ENCODE data around the gene EPHB1. TPM values are rescaled to one million over a fixed set of nuclear protein-coding genes. Genes with fewer than 3 reads are reported as not detected.
"Not testable (repeated sequence)": the region's sequence is repeated elsewhere in the genome, so short reads cannot be mapped to it uniquely, and the experiment has no call there.

EPHB1 gene
- polyA plus RNA-seq, 1 experiment = 0.11 TPM

DNA sequence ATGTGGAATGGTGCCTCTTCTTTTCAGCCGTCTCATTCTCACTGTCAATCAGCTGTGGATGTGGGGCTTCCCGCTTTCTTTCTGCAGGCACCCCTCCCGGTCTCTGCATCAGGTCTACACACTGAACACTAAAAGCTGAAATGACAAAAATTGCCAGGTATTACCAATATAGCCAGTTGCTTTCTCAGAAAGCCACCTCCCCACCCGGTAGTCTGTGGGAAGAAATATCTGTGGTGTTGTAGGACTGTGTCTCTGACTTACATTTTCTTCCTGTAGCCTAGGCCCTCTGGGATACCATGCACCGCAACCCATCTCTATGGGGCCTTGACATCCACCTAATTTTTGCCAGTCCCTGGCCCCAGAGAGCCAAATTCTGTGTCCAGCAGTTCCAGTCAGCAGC lies 19.2 kb upstream of the EPHB1 start:
- Histone ChIP-seq H3K9me3 (ENCODE audit: control insufficient read depth, insufficient read depth, low read length) (no peaks in the 10 kb centered on the region), H3K27me3 (ENCODE audit: control insufficient read depth, insufficient read depth, low read length) (no peaks in the 10 kb centered on the region), H3K27ac (ENCODE audit: low read depth, low read length) (no peak overlapping the region), H3K4me3 (ENCODE audit: low read depth, low read length) (no peak overlapping the region)
- TF ChIP-seq, protein P1, sequence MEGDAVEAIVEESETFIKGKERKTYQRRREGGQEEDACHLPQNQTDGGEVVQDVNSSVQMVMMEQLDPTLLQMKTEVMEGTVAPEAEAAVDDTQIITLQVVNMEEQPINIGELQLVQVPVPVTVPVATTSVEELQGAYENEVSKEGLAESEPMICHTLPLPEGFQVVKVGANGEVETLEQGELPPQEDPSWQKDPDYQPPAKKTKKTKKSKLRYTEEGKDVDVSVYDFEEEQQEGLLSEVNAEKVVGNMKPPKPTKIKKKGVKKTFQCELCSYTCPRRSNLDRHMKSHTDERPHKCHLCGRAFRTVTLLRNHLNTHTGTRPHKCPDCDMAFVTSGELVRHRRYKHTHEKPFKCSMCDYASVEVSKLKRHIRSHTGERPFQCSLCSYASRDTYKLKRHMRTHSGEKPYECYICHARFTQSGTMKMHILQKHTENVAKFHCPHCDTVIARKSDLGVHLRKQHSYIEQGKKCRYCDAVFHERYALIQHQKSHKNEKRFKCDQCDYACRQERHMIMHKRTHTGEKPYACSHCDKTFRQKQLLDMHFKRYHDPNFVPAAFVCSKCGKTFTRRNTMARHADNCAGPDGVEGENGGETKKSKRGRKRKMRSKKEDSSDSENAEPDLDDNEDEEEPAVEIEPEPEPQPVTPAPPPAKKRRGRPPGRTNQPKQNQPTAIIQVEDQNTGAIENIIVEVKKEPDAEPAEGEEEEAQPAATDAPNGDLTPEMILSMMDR (IDR thresholded peaks at IDR 0.05; ENCODE audit: low read depth, low read length) = no peak
- POLR2A ChIA-PET = no interaction called here
- no peak for DNase-seq (ENCODE audit: low read depth, low spot score)
- CTCF ChIA-PET = no interaction called here

DNA sequence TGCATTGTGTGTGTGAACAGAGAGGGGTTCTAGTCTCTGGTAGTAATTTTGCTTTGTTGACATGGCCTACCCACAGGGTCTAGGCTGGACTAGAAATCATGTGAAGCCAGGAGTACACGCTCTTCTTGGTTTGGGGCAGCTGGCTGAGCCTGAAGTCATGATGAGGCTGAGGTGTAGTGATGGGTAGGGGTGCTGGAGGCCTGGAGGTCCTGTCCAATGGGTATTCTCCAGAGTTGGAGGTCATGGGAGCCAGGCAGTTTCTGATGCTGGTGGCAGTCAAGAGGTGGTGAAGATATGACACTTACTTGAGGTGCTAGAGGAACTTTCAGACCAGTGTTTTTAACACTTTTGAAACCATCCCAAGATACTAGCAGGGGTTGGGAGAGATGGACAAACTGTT lies 18.5 kb upstream of the EPHB1 start:
- Histone ChIP-seq H3K4me3 (ENCODE audit: low read depth, low read length) (no peak overlapping the region), H3K9me3 (ENCODE audit: control insufficient read depth, insufficient read depth, low read length) (no peaks in the 10 kb centered on the region), H3K27me3 (ENCODE audit: control insufficient read depth, insufficient read depth, low read length) (no peaks in the 10 kb centered on the region), H3K27ac (ENCODE audit: low read depth, low read length) (no peak overlapping the region)
- TF ChIP-seq, protein P1 (IDR thresholded peaks at IDR 0.05; ENCODE audit: low read depth, low read length) = no peak
- ChIA-PET POLR2A (no interaction called here), CTCF (no interaction called here)
- DNase-seq (ENCODE audit: low read depth, low spot score) = no peak

DNA sequence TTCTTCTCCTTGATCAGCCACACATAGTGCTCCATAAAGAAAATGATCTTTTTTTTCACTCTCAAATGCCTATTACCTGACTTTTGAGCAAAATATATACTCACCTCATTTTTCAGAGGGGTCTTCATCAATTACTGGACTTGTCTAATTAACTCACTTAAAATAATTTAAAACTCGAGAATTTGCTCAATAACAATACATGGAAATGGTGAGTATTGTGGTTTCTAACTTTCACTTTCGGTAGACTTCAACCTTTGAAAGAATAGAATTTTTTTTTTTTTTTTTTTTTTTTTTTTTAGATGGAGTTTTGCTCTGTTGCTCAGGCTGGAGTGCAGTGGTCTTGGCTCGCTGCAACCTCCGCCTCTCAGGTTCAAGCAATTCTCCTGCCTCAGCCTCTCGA lies 17.7 kb upstream of the EPHB1 start:
- ChIA-PET POLR2A (no interaction called here), CTCF (no interaction called here)
- Histone ChIP-seq H3K27ac (ENCODE audit: low read depth, low read length) (no peak overlapping the region), H3K9me3 (ENCODE audit: control insufficient read depth, insufficient read depth, low read length) (no peaks in the 10 kb centered on the region), H3K27me3 (ENCODE audit: control insufficient read depth, insufficient read depth, low read length) (peaks cover 2% of the 10 kb centered on the region), H3K4me3 (ENCODE audit: low read depth, low read length) (no peak overlapping the region)
- DNase-seq (ENCODE audit: low read depth, low spot score) = no peak
- TF ChIP-seq, protein P1 (IDR thresholded peaks at IDR 0.05; ENCODE audit: low read depth, low read length) = no peak

DNA sequence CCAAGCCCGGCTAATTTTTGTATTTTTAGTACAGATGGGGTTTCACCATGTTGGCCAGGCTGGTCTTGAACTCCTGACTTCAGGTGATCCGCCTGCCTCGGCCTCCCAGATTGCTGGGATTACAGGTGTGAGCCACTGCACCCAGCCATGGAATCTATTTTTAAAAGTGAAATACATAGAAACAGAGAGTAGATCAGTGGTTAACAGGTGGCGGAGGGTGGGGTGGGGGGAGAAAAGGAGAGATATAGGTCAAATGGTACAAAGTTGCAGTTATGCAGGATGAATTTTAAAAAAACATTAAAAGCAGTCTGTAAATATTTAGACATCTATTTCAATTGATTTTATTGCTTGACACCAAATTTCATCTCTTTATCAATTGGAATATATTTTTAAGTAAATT lies 6.8 kb upstream of the EPHB1 start:
- POLR2A ChIA-PET; DNase-seq (ENCODE audit: low read depth, low spot score); H3K27me3 ChIP-seq (ENCODE audit: control insufficient read depth, insufficient read depth, low read length); CTCF ChIA-PET; H3K27ac ChIP-seq (ENCODE audit: low read depth, low read length); H3K4me3 ChIP-seq (ENCODE audit: low read depth, low read length); H3K9me3 ChIP-seq (ENCODE audit: control insufficient read depth, insufficient read depth, low read length): not testable (repeated sequence)

DNA sequence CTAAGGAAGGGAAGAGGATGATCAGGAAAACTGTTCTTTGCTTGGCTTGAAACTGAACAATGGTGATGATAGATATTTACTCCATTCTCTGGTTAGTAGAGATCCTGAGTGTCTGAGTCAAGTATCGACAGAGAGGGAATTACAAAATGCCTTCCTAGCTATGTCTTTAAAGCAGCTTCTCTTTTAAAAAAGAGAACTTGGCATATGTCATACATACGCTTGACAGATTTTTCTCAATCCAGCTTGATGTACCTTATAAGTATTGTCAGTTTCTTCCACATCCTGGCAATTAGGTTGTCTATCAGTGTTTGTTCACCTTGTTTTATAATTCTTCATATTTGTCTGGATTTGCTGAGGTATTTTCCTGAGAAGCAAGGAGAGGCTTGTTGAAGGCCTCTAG lies 5.0 kb upstream of the EPHB1 start:
- ChIA-PET CTCF (no interaction called here), POLR2A (no interaction called here)
- no peak overlapping the region for H3K4me3 ChIP-seq (ENCODE audit: low read depth, low read length)
- H3K27me3 ChIP-seq (ENCODE audit: control insufficient read depth, insufficient read depth, low read length) = peaks cover 10% of the 10 kb centered on the region
- TF ChIP-seq, protein P1 (IDR thresholded peaks at IDR 0.05; ENCODE audit: low read depth, low read length) = no peak
- H3K27ac ChIP-seq (ENCODE audit: low read depth, low read length) = no peak overlapping the region
- H3K9me3 ChIP-seq (ENCODE audit: control insufficient read depth, insufficient read depth, low read length) = no peaks in the 10 kb centered on the region; the same call in 1 of the 2 replicates
- DNase-seq (ENCODE audit: low read depth, low spot score) = no peak

DNA sequence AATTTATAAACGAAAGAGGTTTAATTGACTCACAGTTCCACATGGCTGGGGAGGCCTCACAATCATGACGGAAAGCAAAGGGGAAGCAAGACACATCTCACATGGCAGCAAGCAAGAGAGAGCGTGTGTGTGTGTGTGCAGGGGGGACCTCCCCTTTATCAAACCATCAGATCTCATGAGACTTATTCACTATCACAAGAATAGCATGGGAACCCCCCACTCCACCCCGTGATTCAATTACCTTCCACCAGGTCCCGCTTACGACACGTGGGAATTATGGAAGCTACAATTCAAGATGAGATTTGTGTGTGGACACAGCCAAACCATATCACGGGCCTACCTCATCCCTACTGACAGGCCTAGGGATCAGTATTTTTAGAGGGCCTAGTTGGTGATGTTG lies 3.1 kb upstream of the EPHB1 start:
- Histone ChIP-seq H3K4me3 (ENCODE audit: low read depth, low read length) (no peak overlapping the region), H3K27ac (ENCODE audit: low read depth, low read length) (no peak overlapping the region), H3K9me3 (ENCODE audit: control insufficient read depth, insufficient read depth, low read length) (no peaks in the 10 kb centered on the region; the same call in 1 of the 2 replicates), H3K27me3 (ENCODE audit: control insufficient read depth, insufficient read depth, low read length) (peaks cover 28% of the 10 kb centered on the region)
- DNase-seq (ENCODE audit: low read depth, low spot score) = no peak
- ChIA-PET CTCF (interaction anchor here (1.1 kb wide), 1 partner anchor 710 kb away, joined by 3 read pairs; no protein-coding TSS in a partner anchor), POLR2A (no interaction called here)
- TF ChIP-seq, protein P1 (IDR thresholded peaks at IDR 0.05; ENCODE audit: low read depth, low read length) = no peak
